ENCODE measurements around the gene THSD4.

GRCh38 chr15:71455107-71455506 lies 339.8 kb downstream of the THSD4 start:
- TF ChIP-seq CTCF (IDR thresholded peaks at IDR 0.05; ENCODE audit: low read length) (no peak), EZH2 (IDR thresholded peaks at IDR 0.05; ENCODE audit: borderline replicate concordance, low read length) (no peak)
